Heart right ventricle (tissue), 16 donors: Measurements from ENCODE around the gene ATG9B. TPM values are rescaled to one million over a fixed set of nuclear protein-coding genes. Genes with fewer than 3 reads are reported as not detected.

ENCODE experiments used
- ATAC-seq, 8 donors: fragments of 200-7000 bp; cut with Tn5 transposase; one replicate each; pipeline ENCODE4 v1.9.1; 2020; ENCODE audit warnings: mild to moderate bottlenecking in 8 of 8, moderate library complexity in 8 of 8, moderate number of reproducible peaks in 1 of 8
- DNase-seq, 2 donors: peaks; one replicate each; pipeline ENCODE4 v3.0.0-alpha.2; 2020
- H3K27ac ChIP-seq, 10 donors: fragments of 200-600 bp; sonication (generic) in 2 of 10; one replicate each; pipeline versions ENCODE4 v1.5.0 to v1.8.0; 2020 to 2022; ENCODE audit warnings: mild to moderate bottlenecking in 3 of 10
- H3K27me3 ChIP-seq, 7 donors: fragments of 200-600 bp; one replicate each; pipeline ENCODE4 v1.8.0; 2021 to 2022; ENCODE audit warnings: mild to moderate bottlenecking in 2 of 7
- H3K36me3 ChIP-seq, 9 donors: fragments of 200-600 bp; sonication (generic) in 1 of 9; one replicate each; pipeline versions ENCODE4 v1.5.0 to v1.8.0; 2020 to 2022; ENCODE audit warnings: mild to moderate bottlenecking in 2 of 9
- H3K4me1 ChIP-seq, 9 donors: fragments of 200-600 bp; sonication (generic) in 1 of 9; one replicate each; pipeline versions ENCODE4 v1.5.0 to v1.8.0; 2020 to 2022; ENCODE audit warnings: mild to moderate bottlenecking in 4 of 9
- H3K4me3 ChIP-seq, 10 donors: fragments of 200-600 bp; sonication (generic) in 2 of 10; one replicate each; pipeline versions ENCODE4 v1.5.0 to v1.8.0; 2020 to 2022; ENCODE audit warnings: mild to moderate bottlenecking in 7 of 10, moderate library complexity in 2 of 10
- H3K9me3 ChIP-seq, 11 donors: fragments of 200-600 bp in 10 of 11; sonication (generic) in 2 of 11; one replicate each; pipeline versions ENCODE4 v1.5.0 to v1.8.0; 2013 to 2022; ENCODE audit warnings: mild to moderate bottlenecking in 2 of 11, control low read depth in 1 of 11, moderate library complexity in 1 of 11
- WGBS, 2 donors: extraction: QIAGEN DNeasy Blood & Tissue Kit; methylation state at CpG; one replicate each; pipeline ENCODE4 v1.1.7; 2013; ENCODE audit warnings: inconsistent platforms in 1 of 2; 5-methylcytosine and 5-hydroxymethylcytosine counted together
- intact Hi-C, 10 donors: fragments of 100-400 bp; cut with DNase I; formaldehyde crosslinking; loops; one replicate each; pipeline versions ENCODE4 v1.11.1 to v1.14.2; 2022
- polyA plus RNA-seq, 2 donors: library from polyadenylated mRNA; stranded (reverse); fragments of 200-250 nt; gene quantifications; one replicate each; pipeline ENCODE4 v1.2.3, GENCODE V29; 2013
- total RNA-seq, 10 donors: library from RNA; stranded (reverse); fragmentation: NEBNext Ultra II Directional in 3 of 10; extraction: Animal tissue kit (Norgen Biotek cat#: 25700) in 3 of 10; gene quantifications; one replicate each; pipeline versions ENCODE4 v1.2.1 to v1.2.4, GENCODE V29; 2021 to 2023
- TF ChIP-seq, protein P1 (sequence below), 9 donors: fragments of 200-600 bp; sonication (generic) in 2 of 9; IDR thresholded peaks; one replicate each; pipeline versions ENCODE4 v1.5.0 to v1.8.0; 2021 to 2022; ENCODE audit warnings: antibody characterized with exemption in 9 of 9, mild to moderate bottlenecking in 5 of 9, moderate library complexity in 1 of 9
- donor health status: Arrhythmogenic right ventricular cardiomyopathy.
- donor health status: ischemic (EF 13 %, LVEDD 7.1; RV severe dilation, severe dysfunction).
- donor health status: healthy with polysubstance abuse.
- donor health status: DM: no; HTN: yes; CAD: no.
- donor health status: DM: no; HTN: no; CAD: no.
- donor health status: ischemic (EF 25% LVEDD 6.9; RV normal size, moderate dysfunction).
- donor health status: ischemic (EF 25% LVEDD 5.7; RV mildly dilated, moderate dysfunction).
- donor health status: healthy.
- donor health status: DM: yes; HTN: yes; CAD: no.
- donor health status: Ischemic cardiomyopathy.
- donor health status: ischemic (EF 35%, LVEDD 5.7; RV mildly dilated, moderate dysfunction).
- donor health status: nonischemic (EF 11% LVEDD 7.7; RV severe dilation, severe dysfunction).
- donor health status: DM: yes; HTN: yes; CAD: no.
- donor health status: PGD.
- donor health status: ischemic (EF 29% LVEDD 5.4; RV normal size, mild dysfunction).
- donor health status: nonischemic (EF 23%, LVEDD 6.1; RV moderate dilation, normal function).

Gene ATG9B
- total and polyA plus RNA-seq, 12 donors, result 0.09 to 0.59 (median 0.39) TPM; not detected in 7

DNA sequence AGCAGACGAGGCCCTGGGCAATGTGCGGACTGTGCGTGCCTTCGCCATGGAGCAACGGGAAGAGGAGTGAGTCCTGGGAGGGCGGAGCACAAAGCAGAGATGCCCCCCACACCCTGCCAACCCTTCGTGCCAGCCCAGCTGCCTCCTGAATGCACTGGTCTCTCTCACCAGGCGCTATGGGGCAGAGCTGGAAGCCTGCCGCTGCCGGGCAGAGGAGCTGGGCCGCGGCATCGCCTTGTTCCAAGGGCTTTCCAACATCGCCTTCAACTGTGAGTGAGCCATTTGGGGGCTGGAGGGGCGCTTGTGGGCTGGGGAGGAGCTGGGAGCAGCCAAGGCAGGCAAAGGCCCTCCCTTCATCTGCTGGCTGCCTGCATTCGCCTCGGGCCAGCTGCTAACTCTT lies 11.6 kb upstream of the ATG9B start:
- H3K9me3 ChIP-seq, result no peaks in the 10 kb centered on the region
- 93 to 94% methylated on average over 17 of the region's 17 CpGs for WGBS, 2 donors
- H3K27me3 ChIP-seq, result no peaks in the 10 kb centered on the region
- no peak overlapping the region for H3K4me3 ChIP-seq
- no peak for DNase-seq
- TF ChIP-seq, protein P1, sequence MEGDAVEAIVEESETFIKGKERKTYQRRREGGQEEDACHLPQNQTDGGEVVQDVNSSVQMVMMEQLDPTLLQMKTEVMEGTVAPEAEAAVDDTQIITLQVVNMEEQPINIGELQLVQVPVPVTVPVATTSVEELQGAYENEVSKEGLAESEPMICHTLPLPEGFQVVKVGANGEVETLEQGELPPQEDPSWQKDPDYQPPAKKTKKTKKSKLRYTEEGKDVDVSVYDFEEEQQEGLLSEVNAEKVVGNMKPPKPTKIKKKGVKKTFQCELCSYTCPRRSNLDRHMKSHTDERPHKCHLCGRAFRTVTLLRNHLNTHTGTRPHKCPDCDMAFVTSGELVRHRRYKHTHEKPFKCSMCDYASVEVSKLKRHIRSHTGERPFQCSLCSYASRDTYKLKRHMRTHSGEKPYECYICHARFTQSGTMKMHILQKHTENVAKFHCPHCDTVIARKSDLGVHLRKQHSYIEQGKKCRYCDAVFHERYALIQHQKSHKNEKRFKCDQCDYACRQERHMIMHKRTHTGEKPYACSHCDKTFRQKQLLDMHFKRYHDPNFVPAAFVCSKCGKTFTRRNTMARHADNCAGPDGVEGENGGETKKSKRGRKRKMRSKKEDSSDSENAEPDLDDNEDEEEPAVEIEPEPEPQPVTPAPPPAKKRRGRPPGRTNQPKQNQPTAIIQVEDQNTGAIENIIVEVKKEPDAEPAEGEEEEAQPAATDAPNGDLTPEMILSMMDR (IDR thresholded peaks at IDR 0.05), result no peak
- peak in 1 of 8 donors; percentile 2 for ATAC-seq
- intact Hi-C loops, result loop anchor here in 2 of 10 donors (10.0 kb wide), 1 partner anchor 69 kb away; no protein-coding TSS in a partner anchor
- H3K36me3 ChIP-seq, result peaks cover 0 to 60% (median 12%) of the 10 kb centered on the region in 9 donors
- H3K4me1 ChIP-seq, result peaks cover 10 to 35% (median 22%) of the 10 kb centered on the region in 9 donors
- no peak overlapping the region for H3K27ac ChIP-seq

GRCh38 chr7:151035026-151035717 lies 10.9 kb upstream of the ATG9B start:
- no peaks in the 10 kb centered on the region for H3K27me3 ChIP-seq
- H3K9me3 ChIP-seq, result no peaks in the 10 kb centered on the region
- H3K36me3 ChIP-seq, result peaks cover 0 to 62% (median 12%) of the 10 kb centered on the region in 9 donors
- DNase-seq (peak in 1 of 2 donors; percentile 52), ATAC-seq (peak in 7 of 8 donors; percentile 25 to 74 (median 65))
- peak overlapping the region in 7 of 10 donors; percentile 3 to 67 (median 37) for H3K27ac ChIP-seq
- TF ChIP-seq, protein P1 (IDR thresholded peaks at IDR 0.05), result no peak
- WGBS, 2 donors, result 75 to 79% methylated on average over 21 of the region's 21 CpGs
- intact Hi-C loops, result loop anchor here in 2 of 10 donors (10.0 kb wide), 1 partner anchor 70 kb away; no protein-coding TSS in a partner anchor
- no peak overlapping the region for H3K4me3 ChIP-seq
- H3K4me1 ChIP-seq, result peaks cover 10 to 34% (median 21%) of the 10 kb centered on the region in 9 donors

DNA sequence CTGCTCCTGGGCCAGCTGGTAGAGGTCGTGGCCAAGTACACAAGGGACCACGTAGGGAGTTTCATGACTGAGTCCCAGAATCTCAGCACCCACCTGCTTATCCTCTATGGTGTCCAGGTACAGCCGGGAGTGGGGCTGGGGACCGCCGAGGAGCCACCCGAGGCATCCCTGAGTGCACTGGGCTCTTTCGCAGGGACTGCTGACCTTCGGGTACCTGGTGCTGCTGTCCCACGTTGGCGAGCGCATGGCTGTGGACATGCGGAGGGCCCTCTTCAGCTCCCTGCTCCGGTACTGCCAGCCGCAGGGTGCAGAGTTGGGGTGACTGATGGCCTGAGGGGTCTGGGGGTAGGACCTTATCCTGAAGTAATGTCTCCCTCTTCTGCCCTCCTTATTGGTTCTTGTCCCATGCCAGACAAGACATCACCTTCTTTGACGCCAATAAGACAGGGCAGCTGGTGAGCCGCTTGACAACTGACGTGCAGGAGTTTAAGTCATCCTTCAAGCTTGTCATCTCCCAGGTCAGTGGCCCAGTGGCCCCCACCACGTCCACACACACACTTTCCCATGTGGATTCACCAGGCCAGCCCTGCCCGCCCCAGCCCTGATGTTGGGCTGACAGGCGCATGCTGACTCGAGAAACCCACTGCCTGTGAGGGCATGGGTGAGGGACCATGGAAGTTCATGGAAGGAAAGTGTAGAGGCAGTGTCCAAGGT lies 10.2 kb upstream of the ATG9B start:
- peak overlapping the region in 7 of 10 donors; percentile 3 to 67 (median 37) for H3K27ac ChIP-seq

DNA sequence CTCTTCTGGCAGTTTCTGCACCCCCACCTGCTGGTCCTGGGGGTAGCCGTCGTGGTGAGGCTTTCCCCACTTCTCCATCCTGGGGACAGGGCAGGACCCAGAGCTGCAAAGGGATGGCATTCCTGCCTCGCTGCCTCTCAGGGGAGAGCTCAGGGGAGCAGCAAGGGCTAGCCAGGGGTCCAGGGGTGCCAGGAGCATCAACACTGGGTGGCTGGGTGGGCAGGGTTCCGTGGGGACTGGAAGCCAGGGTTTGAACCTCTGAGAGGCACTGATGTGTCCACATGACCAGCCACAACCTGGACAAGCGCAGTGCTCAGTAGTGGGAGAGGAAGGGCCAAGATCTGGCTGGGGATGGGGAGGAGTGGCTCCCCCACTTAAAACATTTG lies 9.6 kb upstream of the ATG9B start:
- Histone ChIP-seq H3K36me3 (peaks cover 0 to 62% (median 12%) of the 10 kb centered on the region in 9 donors), H3K4me1 (peaks cover 5 to 32% (median 19%) of the 10 kb centered on the region in 9 donors), H3K27me3 (no peaks in the 10 kb centered on the region), H3K4me3 (no peak overlapping the region), H3K9me3 (no peaks in the 10 kb centered on the region), H3K27ac (no peak overlapping the region)
- DNase-seq (no peak), ATAC-seq (no peak)
- TF ChIP-seq, protein P1 (IDR thresholded peaks at IDR 0.05), result no peak
- intact Hi-C loops, result loop anchor here in 3 of 10 donors (5.0 to 10.0 kb wide), 2 partner anchors 71 to 78 kb away; no protein-coding TSS in a partner anchor
- WGBS, 2 donors, result 83 to 98% methylated on average over 5 of the region's 5 CpGs

More for the DNA sequence above, 10.2 kb upstream of the ATG9B start:
- Histone ChIP-seq H3K9me3 (no peaks in the 10 kb centered on the region), H3K4me1 (peaks cover 10 to 32% (median 19%) of the 10 kb centered on the region in 9 donors), H3K4me3 (no peak overlapping the region), H3K27me3 (no peaks in the 10 kb centered on the region), H3K36me3 (peaks cover 0 to 62% (median 12%) of the 10 kb centered on the region in 9 donors)
- TF ChIP-seq, protein P1 (IDR thresholded peaks at IDR 0.05), result no peak
- intact Hi-C loops, result loop anchor here in 3 of 10 donors (5.0 to 10.0 kb wide), 2 partner anchors 70 to 78 kb away; no protein-coding TSS in a partner anchor
- DNase-seq (no peak), ATAC-seq (no peak)
- 90 to 96% methylated on average over 21 of the region's 21 CpGs for WGBS, 2 donors
